Ureter (tissue), 1 donor: ENCODE results near the gene ZNF764. TPM values are rescaled to one million over a fixed set of nuclear protein-coding genes. Genes with fewer than 3 reads are reported as not detected.

Source experiments
- total RNA-seq: library from RNA; stranded (reverse); gene quantifications from one replicate; pipeline ENCODE4 v1.2.4, GENCODE V29; 2023
- donor health status: DM: yes; HTN: yes; CAD: no.

ZNF764 gene
- total RNA-seq, 1 donor from 2014 or later = 6.9 TPM

Other genes starting within 250 kb of the ZNF764 start
- 69.0 TPM for gene CD2BP2, start 203.1 kb downstream of the ZNF764 start, total RNA-seq
- gene TBC1D10B, start 187.9 kb downstream of the ZNF764 start, total RNA-seq = 36.9 TPM
- 2.9 TPM for gene MYL11, start 183.6 kb downstream of the ZNF764 start, total RNA-seq
- 8.2 TPM for gene SEPTIN1, start 175.8 kb downstream of the ZNF764 start, total RNA-seq
- gene ZNF48, start 163.0 kb downstream of the ZNF764 start, total RNA-seq = 8.1 TPM
- gene ZNF771, start 150.8 kb downstream of the ZNF764 start, total RNA-seq = 5.2 TPM
- gene DCTPP1, start 128.3 kb downstream of the ZNF764 start, total RNA-seq = 49.9 TPM
- 36.2 TPM for gene SEPHS2, start 112.5 kb downstream of the ZNF764 start, total RNA-seq
- 8.9 TPM for gene ITGAL, start 85.6 kb downstream of the ZNF764 start, total RNA-seq
- 37.6 TPM for gene ZNF768, start 31.8 kb downstream of the ZNF764 start, total RNA-seq
- gene ZNF747, start 23.5 kb downstream of the ZNF764 start, total RNA-seq = 10.4 TPM
- gene ZNF688, start 13.3 kb upstream of the ZNF764 start, total RNA-seq = 10.8 TPM
- gene ZNF785, start 27.3 kb upstream of the ZNF764 start, total RNA-seq = 25.2 TPM
- gene ZNF689, start 52.0 kb upstream of the ZNF764 start, total RNA-seq = 10.2 TPM
- 37.8 TPM for gene PRR14, start 92.6 kb upstream of the ZNF764 start, total RNA-seq
- gene FBRS, start 100.1 kb upstream of the ZNF764 start, total RNA-seq = 82.5 TPM
- 82.3 TPM for gene SRCAP, start 140.8 kb upstream of the ZNF764 start, total RNA-seq
- 35.9 TPM for gene PHKG2, start 190.1 kb upstream of the ZNF764 start, total RNA-seq
- 8.7 TPM for gene CFAP119, start 203.7 kb upstream of the ZNF764 start, total RNA-seq
- 133 TPM for gene RNF40, start 203.9 kb upstream of the ZNF764 start, total RNA-seq
- 21.6 TPM for gene ZNF629, start 228.8 kb upstream of the ZNF764 start, total RNA-seq